Measurements from ENCODE around the gene CLEC14A.

- TF ChIP-seq CTCF (IDR thresholded peaks at IDR 0.05) (no peak), EZH2 (IDR thresholded peaks at IDR 0.05; ENCODE audit: borderline replicate concordance, insufficient read depth, low read depth, low read length, poor library complexity, severe bottlenecking) (no peak)
Measured at GRCh38 chr14:38253676-38254075, 2.2 kb downstream of the CLEC14A start.
